Measurements from ENCODE around the gene VSIG10. TPM values are rescaled to one million over a fixed set of nuclear protein-coding genes. Genes with fewer than 3 reads are reported as not detected.
A peak's percentile ranks its signal among the peaks of the same experiment; 100 is the strongest.

VSIG10 gene
- total and polyA plus RNA-seq, 2 of the 4 experiments (the other 2 are of a cell fraction): 5.9 to 10.0 TPM

GRCh38 chr12:118102070-118102469 is 1.7 kb downstream of the VSIG10 start:
- H4K20me1 ChIP-seq (ENCODE audit: insufficient read depth, low read length): no peaks in the 10 kb centered on the region; the same call in 1 of the 2 replicates
- H3K4me2 ChIP-seq (ENCODE audit: low read depth, low read length): no peak overlapping the region; the same call in 1 of the 2 replicates
- H3K27ac ChIP-seq (ENCODE audit: insufficient read depth, low read length): no peak overlapping the region
- no peak overlapping the region for H2AK9ac ChIP-seq (replicated peaks; ENCODE audit: low read depth, low read length, poor library complexity)
- ATAC-seq (ENCODE audit: low read depth): no peak
- DNase-seq: peak; percentile 8
- no peak overlapping the region for H3K4me3 ChIP-seq (ENCODE audit: insufficient read depth, low read depth, low read length)
- no peak overlapping the region for H3K9ac ChIP-seq (ENCODE audit: low read depth, low read length)
- H2BK20ac ChIP-seq (ENCODE audit: low read depth, low read length): no peak overlapping the region
- H3K79me1 ChIP-seq (ENCODE audit: low read depth in 1 of 2, low read length in 2 of 2): peaks cover 0 to 18% of the 10 kb centered on the region in 2 experiments; a peak in 1 of 4 replicates
- H3K23ac ChIP-seq (ENCODE audit: low read depth, low read length): no peak overlapping the region
- intact Hi-C loops (cut with micrococcal nuclease) (loop anchor here (5.0 kb wide), 1 partner anchor 225 kb away; no protein-coding TSS in a partner anchor), in situ Hi-C loops (cut with MboI; ENCODE audit: low sequenced_read_pairs) (no loop called here), dilution Hi-C loops (cut with HindIII; ENCODE audit: low sequenced_read_pairs, unreplicated experiment) (no loop called here)
- no peaks in the 10 kb centered on the region for H3K9me3 ChIP-seq (ENCODE audit: control insufficient read depth, insufficient read depth, low read length)
- H3K4ac ChIP-seq (ENCODE audit: low read depth, low read length): no peak overlapping the region
- no TSS peak for BruUV-seq (replicated peaks)
- H2BK5ac ChIP-seq (ENCODE audit: low read depth, low read length, poor library complexity, severe bottlenecking): no peak overlapping the region
- no peak overlapping the region for H3K56ac ChIP-seq (ENCODE audit: extremely low read depth, insufficient read depth, low read length)
- H3K9me1 ChIP-seq (ENCODE audit: insufficient read depth, low read length): no peaks in the 10 kb centered on the region
- no peak overlapping the region for H2BK120ac ChIP-seq (ENCODE audit: low read depth, low read length)
- H2BK15ac ChIP-seq (ENCODE audit: low read depth, low read length): no peak overlapping the region
- no peak overlapping the region for H3K14ac ChIP-seq (replicated peaks; ENCODE audit: low read depth, low read length)
- H4K91ac ChIP-seq (ENCODE audit: insufficient read depth, low read depth, low read length): no peak overlapping the region
- WGBS, 2 experiments (ENCODE audit: extremely low coverage in 2 of 2, insufficient read length in 1 of 2): 80% methylated on average over 1 of the region's 6 CpGs; no CpG with 5 or more reads in 1 of the 2 experiments
- ChIA-PET POLR2A (ENCODE audit: unreplicated experiment) (no interaction called here), CTCF (interaction anchor here (1.1 kb wide), 1 partner anchor 19 kb away, joined by 3 read pairs; no protein-coding TSS in a partner anchor)
- H3K18ac ChIP-seq (ENCODE audit: low read depth, low read length): no peak overlapping the region
- TF ChIP-seq NFE2L2 (IDR thresholded peaks at IDR 0.05; ENCODE audit: low read depth, low read length): no peak
- TF ChIP-seq RAD21 (IDR thresholded peaks at IDR 0.05; ENCODE audit: low read length): no peak
- no peak for TF ChIP-seq RFX5 (IDR thresholded peaks at IDR 0.05; ENCODE audit: low read depth, low read length)
- no peak for TF ChIP-seq MAZ (IDR thresholded peaks at IDR 0.05; ENCODE audit: borderline replicate concordance, low read depth, low read length)
- TF ChIP-seq SMC3 (IDR thresholded peaks at IDR 0.05; ENCODE audit: low read depth, low read length): no peak
- TF ChIP-seq ELK1 (IDR thresholded peaks at IDR 0.05; ENCODE audit: borderline replicate concordance, low read depth, low read length): no peak
- TF ChIP-seq, protein P1, sequence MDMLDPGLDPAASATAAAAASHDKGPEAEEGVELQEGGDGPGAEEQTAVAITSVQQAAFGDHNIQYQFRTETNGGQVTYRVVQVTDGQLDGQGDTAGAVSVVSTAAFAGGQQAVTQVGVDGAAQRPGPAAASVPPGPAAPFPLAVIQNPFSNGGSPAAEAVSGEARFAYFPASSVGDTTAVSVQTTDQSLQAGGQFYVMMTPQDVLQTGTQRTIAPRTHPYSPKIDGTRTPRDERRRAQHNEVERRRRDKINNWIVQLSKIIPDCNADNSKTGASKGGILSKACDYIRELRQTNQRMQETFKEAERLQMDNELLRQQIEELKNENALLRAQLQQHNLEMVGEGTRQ (IDR thresholded peaks at IDR 0.05; ENCODE audit: low read depth, low read length): no peak
- TF ChIP-seq CHD1 (IDR thresholded peaks at IDR 0.05; ENCODE audit: low read depth, low read length): no peak
- no peak for TF ChIP-seq FOS (IDR thresholded peaks at IDR 0.05; ENCODE audit: low read depth, low read length)
- TF ChIP-seq POLR2A (IDR thresholded peaks at IDR 0.05; ENCODE audit: low read depth, low read length): no peak
- TF ChIP-seq MXI1 (IDR thresholded peaks at IDR 0.05; ENCODE audit: borderline replicate concordance, low read depth, low read length): no peak
- no peak for TF ChIP-seq BHLHE40 (IDR thresholded peaks at IDR 0.05; ENCODE audit: low read depth, low read length)
- no peak for TF ChIP-seq CEBPB (IDR thresholded peaks at IDR 0.05; ENCODE audit: low read depth, low read length)
- no peak for TF ChIP-seq MAFK (IDR thresholded peaks at IDR 0.05; ENCODE audit: low read depth, low read length)
- no peak for TF ChIP-seq RCOR1 (IDR thresholded peaks at IDR 0.05; ENCODE audit: insufficient replicate concordance, low read length)
- H4K5ac ChIP-seq (ENCODE audit: low read depth, low read length): no peak overlapping the region
- H3K36me3 ChIP-seq (ENCODE audit: control insufficient read depth, insufficient read depth, low read length): no peaks in the 10 kb centered on the region
- no peak overlapping the region for H2AFZ ChIP-seq (replicated peaks; ENCODE audit: low read length, poor library complexity)
- H3K27me3 ChIP-seq (ENCODE audit: control insufficient read depth, insufficient read depth, low read length): no peaks in the 10 kb centered on the region
- 0 out of 2 replicates have a peak, but pooled peaks cover 2% of the 10 kb centered on the region for H3K4me1 ChIP-seq (ENCODE audit: control insufficient read depth, insufficient read depth, low read length)
- H2AK5ac ChIP-seq (ENCODE audit: low read depth, low read length): no peak overlapping the region
- H4K8ac ChIP-seq (ENCODE audit: low read depth in 2 of 2, low read length in 2 of 2): no peak overlapping the region

All from IMR-90 (cell line).